Smooth muscle cell (in vitro differentiated cells): ENCODE measurements around the gene POTEH. TPM values are rescaled to one million over a fixed set of nuclear protein-coding genes. Genes with fewer than 3 reads are reported as not detected.
"Not testable (repeated sequence)": the region's sequence is repeated elsewhere in the genome, so short reads cannot be mapped to it uniquely, and the experiment has no call there.

ENCODE experiments used
- DNase-seq: peaks from one replicate; lab custom pipeline; 2025; ENCODE audit not compliant: unreplicated experiment; lab: John Stamatoyannopoulos, UW
- H2AFZ ChIP-seq: fragments of 200-600 bp; sonication (generic); 2 replicates; pipeline ENCODE4 v1.6.0; 2016; ENCODE audit warnings: antibody characterized with exemption, low read depth, mild to moderate bottlenecking
- H3F3A ChIP-seq: fragments of 200-600 bp; sonication (generic); 2 replicates; pipeline ENCODE4 v1.6.0; 2017; ENCODE audit warnings: antibody characterized with exemption, low read depth
- H3K27ac ChIP-seq: fragments of 200-600 bp; sonication (generic); 2 replicates; pipeline ENCODE4 v1.5.1; 2016; ENCODE audit warnings: low read depth, mild to moderate bottlenecking
- H3K27me3 ChIP-seq: fragments of 200-600 bp; sonication (generic); 2 replicates; pipeline ENCODE4 v1.6.1; 2016; ENCODE audit warnings: low read depth, mild to moderate bottlenecking
- H3K36me3 ChIP-seq: fragments of 200-600 bp; sonication (generic); 2 replicates; pipeline ENCODE4 v1.5.1; 2016; ENCODE audit warnings: low read depth
- H3K4me1 ChIP-seq: fragments of 200-600 bp; sonication (generic); 2 replicates; pipeline ENCODE4 v1.5.1; 2016; ENCODE audit warnings: low read depth
- H3K4me2 ChIP-seq: fragments of 200-600 bp; sonication (generic); 2 replicates; pipeline ENCODE4 v1.6.0; 2016; ENCODE audit warnings: mild to moderate bottlenecking
- H3K4me3 ChIP-seq: fragments of 200-600 bp; sonication (generic); 2 replicates; pipeline ENCODE4 v1.5.1; 2016; ENCODE audit warnings: mild to moderate bottlenecking
- H3K79me2 ChIP-seq: fragments of 200-600 bp; sonication (generic); 2 replicates; pipeline ENCODE4 v1.6.0; 2016; ENCODE audit warnings: low read depth, mild to moderate bottlenecking
- H3K9ac ChIP-seq: fragments of 200-600 bp; sonication (generic); 2 replicates; pipeline ENCODE4 v1.6.0; 2016; ENCODE audit warnings: low read depth
- H3K9me3 ChIP-seq: fragments of 200-600 bp; sonication (generic); replicated peaks from 2 replicates; pipeline ENCODE4 v1.5.1; 2016; ENCODE audit warnings: low read depth
- H4K20me1 ChIP-seq: fragments of 200-600 bp; sonication (generic); 2 replicates; pipeline ENCODE4 v1.6.0; 2016; ENCODE audit warnings: low read depth
- WGBS: methylation state at CpG from one replicate; pipeline ENCODE4 v1.1.7; 2016; ENCODE audit warnings: low lambda C conversion rate; 5-methylcytosine and 5-hydroxymethylcytosine counted together
- polyA plus RNA-seq: library from polyadenylated mRNA; unstranded; fragments of >200 nt; fragmentation: Nextera tagmentation; extraction: Ambion mirVana; gene quantifications from 2 replicates; pipeline ENCODE4 v1.2.1, GENCODE V29; 2016
- total RNA-seq: library from RNA; depleted of rRNA; stranded (reverse); fragments of >200 nt; gene quantifications from 2 replicates; pipeline ENCODE4 v1.2.3, GENCODE V29; 2014

The POTEH gene
- total and polyA plus RNA-seq, 2 experiments from 2014 or later: not detected

DNA sequence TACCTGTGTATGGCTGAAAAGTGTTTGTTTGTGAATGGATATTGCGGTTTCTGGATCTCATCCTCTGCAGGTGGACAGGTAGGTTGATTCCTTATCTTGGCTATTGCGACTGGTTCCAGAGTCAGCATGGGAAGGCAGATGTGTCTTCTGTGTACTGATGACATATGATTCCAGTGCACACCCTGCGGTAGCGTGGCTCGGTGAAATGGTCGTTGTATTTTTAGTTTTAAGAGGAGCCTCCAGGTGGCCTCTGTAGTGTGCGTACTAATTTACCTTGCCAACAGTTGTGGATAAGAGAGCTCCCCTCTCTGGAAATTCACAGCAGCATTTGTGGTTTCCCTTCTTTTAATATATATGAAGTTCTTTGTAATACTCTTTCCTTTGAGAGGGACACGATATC is 10.1 kb upstream of the POTEH start:
- 88% methylated on average over 7 of the region's 8 CpGs for WGBS
- not testable (repeated sequence) for H2AFZ ChIP-seq, H3K27me3 ChIP-seq, H3K4me2 ChIP-seq, H3F3A ChIP-seq, H3K9ac ChIP-seq, H3K79me2 ChIP-seq, H3K9me3 ChIP-seq, H3K4me3 ChIP-seq, H3K27ac ChIP-seq, DNase-seq, H3K36me3 ChIP-seq, H3K4me1 ChIP-seq, H4K20me1 ChIP-seq

DNA sequence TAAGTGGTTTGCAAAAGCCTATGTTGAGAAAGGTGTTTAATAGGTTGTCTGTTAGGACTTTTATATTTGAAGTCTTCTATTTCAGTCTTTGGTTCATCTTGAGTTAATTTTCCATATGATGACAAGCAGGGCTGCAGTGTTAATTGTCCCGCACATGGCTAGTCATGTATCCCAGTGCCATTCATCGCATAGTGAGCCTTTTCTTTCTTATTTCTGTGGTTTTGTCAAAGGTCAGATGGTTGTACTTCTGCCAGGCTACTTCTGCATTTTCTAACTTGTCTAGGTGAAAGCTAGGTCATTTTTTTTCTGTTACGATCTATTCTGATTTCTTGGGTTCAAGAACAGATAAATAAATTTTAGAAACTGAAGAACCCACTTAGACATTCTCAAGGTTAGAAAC is 5.7 kb upstream of the POTEH start:
- 72% methylated on average over 2 of the region's 3 CpGs for WGBS

DNA sequence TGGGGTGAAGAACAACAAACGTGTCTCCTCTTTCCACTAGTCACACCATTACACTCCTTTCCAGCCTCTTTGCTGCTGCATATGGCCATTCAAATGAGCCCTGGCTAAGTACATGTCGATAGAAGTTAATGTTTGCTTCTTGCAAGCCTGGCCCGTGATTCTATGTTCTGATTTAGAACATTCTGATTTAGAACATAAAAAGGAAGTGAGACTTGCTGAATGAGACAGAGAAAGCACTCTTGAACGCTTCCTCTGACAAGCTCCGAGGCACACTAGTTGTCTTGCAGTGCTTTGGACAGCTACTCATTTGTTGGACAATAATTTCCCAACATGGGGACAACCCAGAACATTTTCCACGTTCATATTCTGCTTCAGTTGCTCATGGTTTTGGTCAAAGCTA is 5.1 kb upstream of the POTEH start:
- H3K27me3 ChIP-seq, H2AFZ ChIP-seq, H3K4me1 ChIP-seq, H3K4me2 ChIP-seq, H3K27ac ChIP-seq, H3K9ac ChIP-seq, H4K20me1 ChIP-seq, H3K36me3 ChIP-seq, H3F3A ChIP-seq, H3K4me3 ChIP-seq, DNase-seq, H3K79me2 ChIP-seq, H3K9me3 ChIP-seq: not testable (repeated sequence)
- no CpG with 5 or more reads among the region's 6 CpGs for WGBS

More for the DNA sequence above, 5.7 kb upstream of the POTEH start:
- H3K4me3 ChIP-seq, DNase-seq, H3K4me1 ChIP-seq, H3K27me3 ChIP-seq, H3K27ac ChIP-seq, H2AFZ ChIP-seq, H3K9ac ChIP-seq, H3K4me2 ChIP-seq, H3K79me2 ChIP-seq, H4K20me1 ChIP-seq, H3K36me3 ChIP-seq, H3F3A ChIP-seq, H3K9me3 ChIP-seq: not testable (repeated sequence)

DNA sequence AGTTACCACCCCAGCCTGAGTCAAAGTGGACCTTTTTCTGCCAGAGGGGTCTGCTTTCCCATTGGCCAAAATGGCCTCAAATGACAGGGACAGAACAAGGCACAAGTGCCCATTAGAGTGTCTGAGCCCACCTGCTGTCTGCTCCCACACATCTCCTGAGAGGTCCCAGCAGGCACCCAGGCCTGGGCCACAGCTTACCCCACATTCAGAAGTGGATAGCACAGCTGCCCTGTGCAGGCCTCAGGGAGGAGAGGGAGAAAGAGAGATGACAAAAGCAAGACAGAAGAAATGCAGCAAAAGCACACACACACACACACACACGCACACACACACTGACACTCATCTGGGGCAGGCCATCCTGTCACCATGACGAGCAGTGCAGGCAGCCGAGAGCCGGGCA is 4.2 kb upstream of the POTEH start:
- not testable (repeated sequence) for H3K27ac ChIP-seq, H3K9me3 ChIP-seq, H3F3A ChIP-seq, H2AFZ ChIP-seq, H3K79me2 ChIP-seq, H3K4me3 ChIP-seq, H3K27me3 ChIP-seq, DNase-seq, H3K4me1 ChIP-seq, H3K36me3 ChIP-seq, H3K4me2 ChIP-seq, H3K9ac ChIP-seq, H4K20me1 ChIP-seq
- WGBS: 86% methylated on average over 4 of the region's 4 CpGs

DNA sequence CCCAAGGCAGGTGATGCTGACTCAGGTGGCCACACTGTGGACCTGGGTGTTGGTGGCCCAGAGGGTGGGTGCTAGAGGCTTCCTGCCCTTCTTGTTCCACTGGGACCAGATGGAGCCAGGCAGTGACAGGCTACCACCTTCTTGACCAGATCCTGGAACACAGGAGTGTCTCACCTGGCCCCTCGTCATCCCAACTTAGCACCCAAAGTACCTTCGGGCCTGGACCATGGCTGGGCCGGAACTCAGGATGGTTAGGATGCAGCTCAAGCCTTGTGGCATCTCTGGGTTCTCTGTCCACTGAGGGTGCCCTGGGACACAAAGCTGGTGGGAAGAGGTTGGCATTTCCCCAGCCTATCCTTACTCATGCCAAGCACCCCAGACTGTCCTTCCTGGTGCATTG is 2.7 kb upstream of the POTEH start:
- not testable (repeated sequence) for H3K27me3 ChIP-seq, DNase-seq, H2AFZ ChIP-seq, H3K27ac ChIP-seq, H3K4me1 ChIP-seq, H4K20me1 ChIP-seq, H3K79me2 ChIP-seq, H3K4me3 ChIP-seq, H3K9me3 ChIP-seq, H3F3A ChIP-seq, H3K4me2 ChIP-seq, H3K9ac ChIP-seq, H3K36me3 ChIP-seq
- WGBS: 77% methylated on average over 3 of the region's 3 CpGs

DNA sequence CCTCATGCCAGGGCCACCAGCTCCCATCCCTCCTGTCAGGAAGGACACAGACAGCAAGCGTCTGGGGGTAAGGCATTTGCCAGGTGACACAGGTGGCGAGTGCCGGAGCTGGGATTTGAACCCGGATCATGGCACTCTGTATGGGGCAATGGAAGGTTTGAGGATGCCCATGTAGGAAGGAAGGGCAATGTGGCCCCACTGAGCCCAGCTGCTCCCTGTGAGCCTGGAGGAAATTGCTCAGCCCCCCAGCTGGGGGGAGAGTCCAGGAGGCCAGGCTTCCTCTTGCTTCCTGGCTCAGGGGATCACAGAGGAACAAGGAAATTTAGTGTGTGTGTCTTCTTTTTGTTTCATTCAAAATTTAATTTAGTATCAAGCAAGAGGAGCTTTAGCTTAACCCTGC is 2.1 kb upstream of the POTEH start:
- not testable (repeated sequence) for H3K4me3 ChIP-seq, H3K79me2 ChIP-seq, H3K9ac ChIP-seq, H4K20me1 ChIP-seq, DNase-seq, H3K36me3 ChIP-seq, H3K4me2 ChIP-seq, H3K9me3 ChIP-seq, H3K27ac ChIP-seq, H2AFZ ChIP-seq, H3K4me1 ChIP-seq, H3K27me3 ChIP-seq, H3F3A ChIP-seq
- WGBS: 77% methylated on average over 4 of the region's 4 CpGs

DNA sequence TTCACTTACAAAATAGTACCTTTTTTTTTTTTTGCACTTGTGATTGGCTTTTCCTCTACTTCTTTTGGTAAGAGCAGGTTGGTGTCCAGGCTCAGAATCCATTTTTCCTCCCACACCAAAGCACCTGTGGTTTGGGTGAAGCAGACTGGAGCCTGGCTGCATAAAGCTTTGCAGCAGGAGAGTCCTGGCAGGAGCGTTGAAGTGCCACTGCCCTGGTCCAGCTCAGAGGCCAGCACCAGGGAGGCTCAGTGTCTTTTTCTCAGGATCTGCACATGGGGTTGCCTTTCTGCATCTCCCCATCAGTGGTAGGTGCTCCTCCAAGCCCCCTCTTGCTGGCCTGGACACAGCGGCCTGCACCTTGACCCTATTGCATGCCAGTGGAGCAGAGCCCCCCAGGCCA is 1.7 kb upstream of the POTEH start:
- not testable (repeated sequence) for H3K4me1 ChIP-seq, H3K4me3 ChIP-seq, H3K9me3 ChIP-seq, H3K4me2 ChIP-seq, H3K9ac ChIP-seq, H3K79me2 ChIP-seq, H4K20me1 ChIP-seq, H2AFZ ChIP-seq, H3K27ac ChIP-seq, H3F3A ChIP-seq, H3K27me3 ChIP-seq, DNase-seq, H3K36me3 ChIP-seq
- 67% methylated on average over 1 of the region's 2 CpGs for WGBS

DNA sequence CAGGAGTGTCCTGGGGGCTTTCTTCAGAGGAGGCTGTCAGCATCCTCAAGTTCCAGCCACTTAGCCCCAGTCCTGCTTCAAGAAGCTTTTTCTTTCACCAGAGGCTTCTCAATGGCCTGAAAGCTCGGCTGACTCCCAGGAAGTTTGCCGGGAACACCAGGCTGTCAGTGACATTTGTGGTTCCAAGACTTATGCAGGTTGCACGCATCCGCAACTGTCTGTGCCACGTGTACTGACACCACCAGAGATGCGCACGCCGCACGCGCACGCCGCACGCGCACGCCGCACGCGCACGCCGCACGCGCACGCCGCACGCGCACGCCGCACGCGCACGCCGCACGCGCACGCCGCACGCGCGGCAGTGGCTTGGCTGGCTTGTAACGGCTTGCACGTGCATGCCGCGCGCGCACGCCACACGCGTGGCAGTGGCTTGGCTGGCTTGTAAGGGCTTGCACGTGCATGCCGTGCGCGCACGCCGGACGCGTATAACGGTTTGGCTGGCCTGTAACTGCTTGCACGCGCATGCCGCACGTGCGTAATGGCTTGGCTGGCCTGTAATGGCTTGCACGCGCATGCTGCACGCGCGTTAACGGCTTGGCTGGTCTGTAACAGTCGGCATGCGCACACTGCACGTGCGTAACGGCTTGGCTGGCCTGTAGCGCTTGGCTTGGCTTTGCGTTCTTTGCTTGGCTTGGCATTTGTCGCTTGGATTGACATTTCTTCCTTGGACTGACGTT is 646 bp upstream of the POTEH start:
- 89% methylated on average over 48 of the region's 77 CpGs for WGBS
- H3K36me3 ChIP-seq, H3F3A ChIP-seq, H3K4me3 ChIP-seq, H2AFZ ChIP-seq, H3K27me3 ChIP-seq, H3K79me2 ChIP-seq, H3K4me2 ChIP-seq, H3K4me1 ChIP-seq, H3K27ac ChIP-seq, H3K9ac ChIP-seq, H3K9me3 ChIP-seq, DNase-seq, H4K20me1 ChIP-seq: not testable (repeated sequence)

DNA sequence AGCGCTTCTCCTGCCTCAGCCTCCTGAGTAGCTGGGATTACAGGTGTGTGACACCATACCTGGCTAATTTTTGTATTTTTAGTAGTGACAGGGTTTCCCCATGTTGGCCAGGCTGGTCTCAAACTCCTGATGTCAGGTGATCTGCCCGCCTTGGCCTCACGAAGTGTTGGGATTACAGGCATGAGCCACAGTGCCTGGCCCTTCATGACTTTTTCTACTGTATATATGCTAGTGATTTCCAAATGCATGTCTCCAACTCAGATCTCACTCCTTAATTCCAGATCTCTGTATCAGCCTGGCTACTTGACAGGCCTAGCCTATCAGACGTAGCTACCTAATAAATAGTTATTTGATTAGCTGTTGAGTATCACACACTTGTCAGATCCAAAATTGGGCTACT is 23.8 kb downstream of the POTEH start:
- WGBS: 82% methylated on average over 4 of the region's 4 CpGs
- H3K9ac ChIP-seq: not testable (repeated sequence)

More for the DNA sequence above, 23.8 kb downstream of the POTEH start:
- H3K4me1 ChIP-seq, H2AFZ ChIP-seq, H4K20me1 ChIP-seq, H3K9me3 ChIP-seq, H3K79me2 ChIP-seq, H3K27me3 ChIP-seq, H3K27ac ChIP-seq, H3K36me3 ChIP-seq, H3K4me3 ChIP-seq, H3F3A ChIP-seq, H3K4me2 ChIP-seq, DNase-seq: not testable (repeated sequence)
